ENCODE data around the gene RALGPS1. TPM values are rescaled to one million over a fixed set of nuclear protein-coding genes. Genes with fewer than 3 reads are reported as not detected.

RALGPS1 gene
- total and polyA plus RNA-seq, 7 donors, result 3.9 to 7.7 (median 5.4) TPM

DNA sequence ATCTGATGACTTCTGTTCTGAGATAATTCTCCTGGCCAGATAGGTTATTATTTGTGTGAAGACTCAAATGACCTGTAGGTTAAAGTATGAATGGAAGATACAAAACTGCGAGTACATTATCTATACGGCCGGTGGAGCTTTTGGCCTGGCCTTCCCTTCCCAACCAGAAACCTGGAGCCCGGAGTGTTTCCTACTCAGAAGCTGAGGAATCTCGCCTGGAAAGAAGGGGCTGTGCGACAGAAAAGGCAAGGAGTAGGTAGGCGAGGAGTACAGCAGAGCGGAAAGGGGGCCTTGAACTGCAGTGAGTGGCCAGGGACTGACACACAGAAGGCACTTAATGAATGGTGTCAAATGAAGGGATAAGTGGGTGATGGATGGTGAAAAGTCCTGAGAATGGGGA lies 173.3 kb downstream of the RALGPS1 start:
- ATAC-seq (no peak), DNase-seq (no peak)
- TF ChIP-seq, protein P1, sequence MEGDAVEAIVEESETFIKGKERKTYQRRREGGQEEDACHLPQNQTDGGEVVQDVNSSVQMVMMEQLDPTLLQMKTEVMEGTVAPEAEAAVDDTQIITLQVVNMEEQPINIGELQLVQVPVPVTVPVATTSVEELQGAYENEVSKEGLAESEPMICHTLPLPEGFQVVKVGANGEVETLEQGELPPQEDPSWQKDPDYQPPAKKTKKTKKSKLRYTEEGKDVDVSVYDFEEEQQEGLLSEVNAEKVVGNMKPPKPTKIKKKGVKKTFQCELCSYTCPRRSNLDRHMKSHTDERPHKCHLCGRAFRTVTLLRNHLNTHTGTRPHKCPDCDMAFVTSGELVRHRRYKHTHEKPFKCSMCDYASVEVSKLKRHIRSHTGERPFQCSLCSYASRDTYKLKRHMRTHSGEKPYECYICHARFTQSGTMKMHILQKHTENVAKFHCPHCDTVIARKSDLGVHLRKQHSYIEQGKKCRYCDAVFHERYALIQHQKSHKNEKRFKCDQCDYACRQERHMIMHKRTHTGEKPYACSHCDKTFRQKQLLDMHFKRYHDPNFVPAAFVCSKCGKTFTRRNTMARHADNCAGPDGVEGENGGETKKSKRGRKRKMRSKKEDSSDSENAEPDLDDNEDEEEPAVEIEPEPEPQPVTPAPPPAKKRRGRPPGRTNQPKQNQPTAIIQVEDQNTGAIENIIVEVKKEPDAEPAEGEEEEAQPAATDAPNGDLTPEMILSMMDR (IDR thresholded peaks at IDR 0.05), result no peak
- no peaks in the 10 kb centered on the region for H3K9me3 ChIP-seq
- no peak overlapping the region for H3K4me3 ChIP-seq
- H3K27me3 ChIP-seq (ENCODE audit: insufficient read depth in 3 of 3, low read length in 2 of 3), result no peaks in the 10 kb centered on the region
- H3K27ac ChIP-seq, result no peak overlapping the region
- H3K36me3 ChIP-seq (ENCODE audit: insufficient read depth in 1 of 2, low read depth in 1 of 2), result peaks cover 0 to 63% of the 10 kb centered on the region in 2 donors
- WGBS, 3 donors, result 94 to 97% (median 96%) methylated on average over 8 of the region's 8 CpGs
- H3K4me1 ChIP-seq, result peaks cover 9% of the 10 kb centered on the region
- intact Hi-C loops (cut with DNase I), result loop anchor here in 1 of 2 donors (2.0 kb wide), 1 partner anchor 15 kb away; no protein-coding TSS in a partner anchor

DNA sequence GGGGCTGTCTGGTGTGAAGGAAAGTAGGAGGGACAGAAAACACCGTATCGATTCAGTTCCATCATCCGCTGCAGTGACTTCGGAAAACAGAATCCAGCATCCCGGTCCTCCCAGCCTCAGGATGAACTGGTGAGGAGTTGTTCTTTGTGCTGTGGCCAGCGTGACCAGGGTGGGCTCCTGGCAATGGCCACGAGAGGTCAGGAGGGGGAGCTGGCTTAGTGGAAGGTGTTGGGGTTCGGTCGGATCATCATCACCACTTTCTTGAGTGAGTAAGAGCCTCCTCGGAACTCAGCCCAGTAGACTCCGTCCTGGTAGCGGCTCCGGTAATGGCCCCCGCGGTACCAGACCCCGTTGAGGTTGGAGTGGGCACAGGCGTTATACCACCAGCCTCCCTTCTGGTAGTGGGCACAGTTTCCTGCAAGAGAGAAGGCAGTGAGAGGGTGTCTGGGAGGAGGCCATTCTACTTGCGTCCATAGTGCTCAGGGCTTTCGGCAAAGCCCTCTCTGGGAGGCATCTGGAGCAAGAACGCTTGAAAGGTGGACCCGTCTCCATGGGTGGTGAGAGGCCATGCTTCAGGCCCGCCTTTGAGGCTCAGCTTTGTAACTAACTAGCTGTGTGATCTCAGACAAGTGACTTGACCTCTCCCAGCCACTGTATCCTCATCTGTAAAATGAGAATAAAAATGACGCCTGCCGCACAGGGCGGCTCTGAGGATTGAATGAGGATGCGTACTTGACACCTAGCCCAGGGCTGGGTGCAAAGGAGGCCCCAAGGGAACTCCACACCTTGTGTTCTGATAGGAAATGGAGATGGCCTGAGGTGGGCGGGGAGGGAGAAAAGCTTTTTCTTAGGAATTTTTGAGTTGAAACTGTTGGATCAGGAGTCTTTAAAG lies 174.4 kb downstream of the RALGPS1 start:
- 94 to 97% (median 94%) methylated on average over 27 of the region's 27 CpGs for WGBS, 3 donors
- ATAC-seq, result peak in 1 of 4 donors; percentile 12
- Histone ChIP-seq H3K36me3 (ENCODE audit: insufficient read depth in 1 of 2, low read depth in 1 of 2) (peaks cover 0 to 74% of the 10 kb centered on the region in 2 donors), H3K9me3 (no peaks in the 10 kb centered on the region), H3K27ac (no peak overlapping the region), H3K27me3 (ENCODE audit: insufficient read depth in 3 of 3, low read length in 2 of 3) (no peaks in the 10 kb centered on the region), H3K4me1 (no peaks in the 10 kb centered on the region), H3K4me3 (no peak overlapping the region)
- TF ChIP-seq, protein P1 (IDR thresholded peaks at IDR 0.05), result no peak
- intact Hi-C loops (cut with DNase I), result no loop called here
- no peak for DNase-seq

DNA sequence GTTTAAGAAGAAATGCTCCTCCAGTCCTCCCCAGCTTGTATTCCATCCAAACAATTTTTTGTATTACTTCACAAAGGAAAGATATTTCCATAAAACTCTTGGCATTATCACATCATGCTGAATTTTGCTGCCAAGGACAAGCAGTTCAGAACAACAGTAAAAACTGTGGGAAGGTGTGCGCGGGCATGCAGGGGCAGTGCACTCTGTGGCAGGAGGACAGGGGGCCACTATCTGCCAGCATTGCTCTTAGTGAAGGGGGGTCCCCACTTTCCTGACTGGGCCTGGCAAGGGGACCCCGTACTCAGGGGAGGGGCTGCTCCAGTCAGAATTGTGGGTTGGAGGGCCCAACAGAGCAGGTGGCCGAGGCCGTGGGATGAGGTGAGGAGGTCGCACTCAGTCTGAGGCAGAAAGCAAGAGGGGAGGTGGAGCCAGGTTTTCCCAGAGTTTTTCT lies 175.1 kb downstream of the RALGPS1 start:
- no peaks in the 10 kb centered on the region for H3K27me3 ChIP-seq (ENCODE audit: insufficient read depth in 3 of 3, low read length in 2 of 3)
- TF ChIP-seq, protein P1 (IDR thresholded peaks at IDR 0.05), result no peak
- ATAC-seq, result peak in 1 of 4 donors; percentile 41
- WGBS, 3 donors, result 75 to 79% (median 76%) methylated on average over 6 of the region's 6 CpGs
- intact Hi-C loops (cut with DNase I), result no loop called here
- no peaks in the 10 kb centered on the region for H3K4me1 ChIP-seq
- H3K27ac ChIP-seq, result peak overlapping the region; percentile 23
- H3K36me3 ChIP-seq (ENCODE audit: insufficient read depth in 1 of 2, low read depth in 1 of 2), result peaks cover 0 to 76% of the 10 kb centered on the region in 2 donors
- no peak for DNase-seq
- H3K4me3 ChIP-seq, result no peak overlapping the region
- no peaks in the 10 kb centered on the region for H3K9me3 ChIP-seq

DNA sequence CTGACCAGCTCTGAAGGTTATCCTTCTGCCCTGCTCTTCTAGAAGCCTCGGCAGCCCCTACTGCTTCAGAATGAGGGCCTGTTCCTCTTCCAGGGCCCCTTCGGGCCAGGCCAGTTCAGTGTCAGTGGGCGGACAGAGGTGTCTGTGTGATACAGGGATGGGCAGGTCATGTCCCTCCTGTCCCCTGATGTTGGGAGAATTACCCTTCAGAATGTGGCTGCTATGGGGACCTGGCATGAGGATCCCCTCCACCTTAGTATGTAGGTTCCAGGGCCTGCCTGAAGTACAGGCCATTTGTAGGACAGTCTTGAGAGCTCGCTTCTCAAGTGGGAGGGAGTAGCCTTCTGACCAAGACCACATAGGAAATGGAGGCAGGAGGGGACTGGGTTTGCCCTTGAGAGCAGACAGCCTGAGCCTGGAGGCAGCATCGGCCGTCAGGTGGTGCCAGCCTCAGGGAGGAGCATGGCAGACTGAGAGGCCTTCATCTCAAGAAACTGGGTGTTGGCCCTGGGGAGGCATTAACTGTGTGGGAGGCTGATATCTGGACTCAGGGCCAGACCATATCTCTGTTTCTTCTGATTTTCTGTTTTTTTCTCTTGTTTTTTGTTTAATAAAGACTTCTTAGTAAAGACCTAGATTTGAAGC lies 175.9 kb downstream of the RALGPS1 start:
- Histone ChIP-seq H3K27ac (peak overlapping the region; percentile 2), H3K27me3 (ENCODE audit: insufficient read depth in 3 of 3, low read length in 2 of 3) (no peaks in the 10 kb centered on the region), H3K4me1 (no peaks in the 10 kb centered on the region), H3K9me3 (no peaks in the 10 kb centered on the region), H3K36me3 (ENCODE audit: insufficient read depth in 1 of 2, low read depth in 1 of 2) (peaks cover 0 to 76% of the 10 kb centered on the region in 2 donors), H3K4me3 (no peak overlapping the region)
- DNase-seq (no peak), ATAC-seq (peak in 2 of 4 donors; percentile 12 to 28)
- TF ChIP-seq, protein P1 (IDR thresholded peaks at IDR 0.05), result no peak
- intact Hi-C loops (cut with DNase I), result no loop called here
- WGBS, 3 donors, result 83 to 91% (median 85%) methylated on average over 6 of the region's 6 CpGs
